ENCODE results near the gene WDR41.
"Not testable (repeated sequence)": the region's sequence is repeated elsewhere in the genome, so short reads cannot be mapped to it uniquely, and the experiment has no call there.

WDR41 gene

GRCh38 chr5:77400645-77401044 lies 91.5 kb downstream of the WDR41 start:
- no peak for DNase-seq

GRCh38 chr5:77398896-77399295 lies 93.2 kb downstream of the WDR41 start:
- DNase-seq, result no peak

GRCh38 chr5:77398458-77398857 lies 93.7 kb downstream of the WDR41 start:
- no peak for DNase-seq

GRCh38 chr5:77397686-77398292 lies 94.3 kb downstream of the WDR41 start:
- DNase-seq, result no peak

- DNase-seq, result no peak
These were observed 96.1 kb downstream of the WDR41 start for GRCh38 chr5:77396017-77396416.

- no peak for DNase-seq
These were observed 97.9 kb downstream of the WDR41 start for GRCh38 chr5:77394064-77394715.

GRCh38 chr5:77391240-77391765 lies 100.8 kb downstream of the WDR41 start:
- DNase-seq, result no peak

- no peak for DNase-seq
These were observed 101.3 kb downstream of the WDR41 start for GRCh38 chr5:77390795-77391194.

- DNase-seq, result no peak
These were observed 101.9 kb downstream of the WDR41 start for GRCh38 chr5:77390221-77390620.

GRCh38 chr5:77389746-77390145 lies 102.4 kb downstream of the WDR41 start:
- no peak for DNase-seq

GRCh38 chr5:77386340-77386739 lies 105.8 kb downstream of the WDR41 start:
- not testable (repeated sequence) for DNase-seq

- DNase-seq, result not testable (repeated sequence)
These were observed 108.8 kb downstream of the WDR41 start for GRCh38 chr5:77383336-77383735.
